Transverse colon (tissue), 4 donors: Measurements from ENCODE around the gene FOXC2.

ENCODE experiments used
- EP300 ChIP-seq: sonication (generic); formaldehyde crosslinking; IDR thresholded peaks from one replicate; pipeline ENCODE4 v1.6.1; 2017; ENCODE audit warnings: antibody characterized with exemption, low read depth
- POLR2A ChIP-seq: fragments of 450-650 bp; IDR thresholded peaks from one replicate; pipeline ENCODE4 v1.6.1; 2016; ENCODE audit warnings: antibody characterized with exemption, mild to moderate bottlenecking, moderate library complexity
- POLR2AphosphoS5 ChIP-seq, 3 donors: sonication (generic); formaldehyde crosslinking; IDR thresholded peaks; one replicate each; pipeline ENCODE4 v1.6.1; 2016; ENCODE audit warnings: antibody characterized with exemption in 3 of 3
- TF ChIP-seq, protein P1 (sequence below), 5 experiments: fragments of 200-600 bp in 3 of 5; fragments of 450-650 bp in 2 of 5; sonication (generic) in 3 of 5; IDR thresholded peaks; 1 replicate in 2 of 5; 2 replicates in 3 of 5; pipeline ENCODE4 v1.5.1; 2016 to 2017; ENCODE audit warnings: antibody characterized with exemption in 5 of 5, inconsistent platforms in 3 of 5, mild to moderate bottlenecking in 2 of 5, moderate library complexity in 1 of 5

DNA sequence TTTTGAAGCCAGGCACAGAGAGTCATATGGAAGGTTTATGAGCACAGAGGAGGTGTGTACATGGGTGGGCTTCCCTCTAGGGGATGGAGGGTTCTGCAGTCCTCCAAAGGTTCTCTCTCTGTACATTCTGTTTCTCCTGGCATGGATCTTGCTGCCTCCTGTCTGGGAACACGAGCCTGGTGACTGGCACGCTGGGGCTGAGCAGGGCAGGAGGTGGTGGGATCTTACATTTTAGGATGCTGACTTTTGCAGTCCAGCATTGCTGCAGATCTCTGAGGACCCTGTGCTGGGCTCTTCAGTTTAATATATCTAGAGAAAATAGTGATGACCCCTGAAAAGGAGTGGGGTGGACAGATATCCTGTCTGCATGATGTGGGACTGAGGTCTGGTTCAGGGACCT, 34.7 kb downstream of the FOXC2 start:
- TF ChIP-seq, protein P1, sequence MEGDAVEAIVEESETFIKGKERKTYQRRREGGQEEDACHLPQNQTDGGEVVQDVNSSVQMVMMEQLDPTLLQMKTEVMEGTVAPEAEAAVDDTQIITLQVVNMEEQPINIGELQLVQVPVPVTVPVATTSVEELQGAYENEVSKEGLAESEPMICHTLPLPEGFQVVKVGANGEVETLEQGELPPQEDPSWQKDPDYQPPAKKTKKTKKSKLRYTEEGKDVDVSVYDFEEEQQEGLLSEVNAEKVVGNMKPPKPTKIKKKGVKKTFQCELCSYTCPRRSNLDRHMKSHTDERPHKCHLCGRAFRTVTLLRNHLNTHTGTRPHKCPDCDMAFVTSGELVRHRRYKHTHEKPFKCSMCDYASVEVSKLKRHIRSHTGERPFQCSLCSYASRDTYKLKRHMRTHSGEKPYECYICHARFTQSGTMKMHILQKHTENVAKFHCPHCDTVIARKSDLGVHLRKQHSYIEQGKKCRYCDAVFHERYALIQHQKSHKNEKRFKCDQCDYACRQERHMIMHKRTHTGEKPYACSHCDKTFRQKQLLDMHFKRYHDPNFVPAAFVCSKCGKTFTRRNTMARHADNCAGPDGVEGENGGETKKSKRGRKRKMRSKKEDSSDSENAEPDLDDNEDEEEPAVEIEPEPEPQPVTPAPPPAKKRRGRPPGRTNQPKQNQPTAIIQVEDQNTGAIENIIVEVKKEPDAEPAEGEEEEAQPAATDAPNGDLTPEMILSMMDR (IDR thresholded peaks at IDR 0.05), result no peak
- TF ChIP-seq EP300 (no peak), POLR2A (no peak), POLR2AphosphoS5 (IDR thresholded peaks at IDR 0.05) (no peak)
